ENCODE measurements around the gene SHISA7. TPM values are rescaled to one million over a fixed set of nuclear protein-coding genes. Genes with fewer than 3 reads are reported as not detected.
A peak's percentile ranks its signal among the peaks of the same experiment; 100 is the strongest.

SHISA7 gene
- total and polyA plus RNA-seq, 8 donors, result not detected

DNA sequence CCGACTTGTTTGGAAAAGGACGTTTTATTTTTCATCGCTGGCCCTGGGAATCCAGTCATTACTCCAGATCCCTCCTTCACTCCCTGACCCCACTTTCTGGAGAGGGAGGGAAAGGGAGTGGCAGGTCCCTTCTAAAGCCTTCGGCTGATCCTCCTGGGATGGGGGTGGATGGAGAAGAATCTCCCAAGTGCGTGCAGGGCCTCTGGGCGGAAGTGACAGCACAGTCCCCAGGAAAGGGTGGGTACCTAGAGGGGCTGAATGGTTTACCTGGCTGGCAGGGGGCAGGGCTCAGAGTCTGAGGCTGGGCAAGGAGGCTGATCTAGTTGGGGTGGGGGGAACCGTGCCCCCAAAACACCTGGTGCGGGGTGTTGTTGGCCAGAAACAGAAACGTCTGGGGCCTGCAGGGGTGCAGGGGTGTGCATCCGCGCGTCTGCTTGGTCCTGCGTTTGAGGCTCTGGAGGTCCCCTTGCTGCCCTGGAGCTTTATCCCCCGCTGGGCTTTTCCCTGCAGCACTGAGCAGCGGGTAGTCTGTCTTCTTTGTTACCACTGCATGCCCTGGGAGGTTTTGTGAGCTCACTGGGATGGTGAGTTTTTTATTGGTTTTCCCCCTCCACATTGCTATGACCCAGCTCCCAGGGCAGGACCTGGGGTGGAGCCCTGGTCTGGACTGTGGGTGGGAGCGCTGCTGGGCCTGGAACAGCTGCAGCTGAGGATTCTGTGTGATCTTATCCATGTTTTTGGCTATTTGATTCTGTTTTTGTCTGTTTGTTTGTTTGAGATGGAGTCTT, 30.3 kb upstream of the SHISA7 start:
- TF ChIP-seq POLR2A (IDR thresholded peaks at IDR 0.05) (no peak), EP300 (IDR thresholded peaks at IDR 0.05) (no peak), POLR2AphosphoS5 (IDR thresholded peaks at IDR 0.05) (no peak)
- TF ChIP-seq, protein P1, sequence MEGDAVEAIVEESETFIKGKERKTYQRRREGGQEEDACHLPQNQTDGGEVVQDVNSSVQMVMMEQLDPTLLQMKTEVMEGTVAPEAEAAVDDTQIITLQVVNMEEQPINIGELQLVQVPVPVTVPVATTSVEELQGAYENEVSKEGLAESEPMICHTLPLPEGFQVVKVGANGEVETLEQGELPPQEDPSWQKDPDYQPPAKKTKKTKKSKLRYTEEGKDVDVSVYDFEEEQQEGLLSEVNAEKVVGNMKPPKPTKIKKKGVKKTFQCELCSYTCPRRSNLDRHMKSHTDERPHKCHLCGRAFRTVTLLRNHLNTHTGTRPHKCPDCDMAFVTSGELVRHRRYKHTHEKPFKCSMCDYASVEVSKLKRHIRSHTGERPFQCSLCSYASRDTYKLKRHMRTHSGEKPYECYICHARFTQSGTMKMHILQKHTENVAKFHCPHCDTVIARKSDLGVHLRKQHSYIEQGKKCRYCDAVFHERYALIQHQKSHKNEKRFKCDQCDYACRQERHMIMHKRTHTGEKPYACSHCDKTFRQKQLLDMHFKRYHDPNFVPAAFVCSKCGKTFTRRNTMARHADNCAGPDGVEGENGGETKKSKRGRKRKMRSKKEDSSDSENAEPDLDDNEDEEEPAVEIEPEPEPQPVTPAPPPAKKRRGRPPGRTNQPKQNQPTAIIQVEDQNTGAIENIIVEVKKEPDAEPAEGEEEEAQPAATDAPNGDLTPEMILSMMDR (IDR thresholded peaks at IDR 0.05), result no peak
- peak in 1 of 2 donors; percentile 20 for DNase-seq
- no peaks in the 10 kb centered on the region for H3K27me3 ChIP-seq
- H3K9me3 ChIP-seq, result no peaks in the 10 kb centered on the region
- no peak overlapping the region for H3K4me3 ChIP-seq
- 69 to 77% (median 74%) methylated on average over 15 to 16 of the region's 16 CpGs for WGBS, 5 donors
- peak overlapping the region in 1 of 5 donors; percentile 14 for H3K27ac ChIP-seq
- no peaks in the 10 kb centered on the region for H3K36me3 ChIP-seq
- peaks cover 14 to 23% (median 20%) of the 10 kb centered on the region in 4 donors for H3K4me1 ChIP-seq
- intact Hi-C loops (cut with DNase I; ENCODE audit: low total_unique reads), result no loop called here

DNA sequence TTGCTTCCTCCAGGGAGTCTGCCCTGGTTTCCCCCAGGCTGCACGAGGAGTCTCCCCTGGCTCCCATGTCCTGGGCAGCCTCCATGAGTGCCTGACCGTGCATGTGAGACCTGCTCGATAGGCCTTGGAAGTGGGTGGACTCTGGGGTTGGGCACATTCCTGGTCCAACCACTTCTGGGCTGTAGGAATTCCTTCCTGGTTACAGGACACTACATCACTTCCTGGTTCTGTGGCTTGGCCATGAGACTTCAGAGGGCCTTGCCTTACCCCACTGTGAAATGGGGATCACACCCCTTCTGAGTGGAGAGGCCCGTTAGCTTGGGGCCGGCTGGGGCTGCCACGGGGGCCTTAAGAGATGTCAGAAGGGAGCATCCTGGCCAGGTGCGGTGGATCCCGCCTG, 29.4 kb upstream of the SHISA7 start:
- WGBS, 5 donors, result 36 to 74% (median 72%) methylated on average over 3 to 8 of the region's 8 CpGs
- intact Hi-C loops (cut with DNase I; ENCODE audit: low total_unique reads), result no loop called here
- no peak overlapping the region for H3K27ac ChIP-seq
- H3K9me3 ChIP-seq, result no peaks in the 10 kb centered on the region
- H3K36me3 ChIP-seq, result no peaks in the 10 kb centered on the region
- TF ChIP-seq POLR2A (IDR thresholded peaks at IDR 0.05), result no peak
- TF ChIP-seq, protein P1 (IDR thresholded peaks at IDR 0.05), result no peak
- TF ChIP-seq EP300 (IDR thresholded peaks at IDR 0.05), result no peak
- no peak for TF ChIP-seq POLR2AphosphoS5 (IDR thresholded peaks at IDR 0.05)
- peaks cover 5 to 21% (median 18%) of the 10 kb centered on the region in 4 donors for H3K4me1 ChIP-seq
- H3K27me3 ChIP-seq, result no peaks in the 10 kb centered on the region
- no peak overlapping the region for H3K4me3 ChIP-seq
- peak in 1 of 2 donors; percentile 54 for DNase-seq

DNA sequence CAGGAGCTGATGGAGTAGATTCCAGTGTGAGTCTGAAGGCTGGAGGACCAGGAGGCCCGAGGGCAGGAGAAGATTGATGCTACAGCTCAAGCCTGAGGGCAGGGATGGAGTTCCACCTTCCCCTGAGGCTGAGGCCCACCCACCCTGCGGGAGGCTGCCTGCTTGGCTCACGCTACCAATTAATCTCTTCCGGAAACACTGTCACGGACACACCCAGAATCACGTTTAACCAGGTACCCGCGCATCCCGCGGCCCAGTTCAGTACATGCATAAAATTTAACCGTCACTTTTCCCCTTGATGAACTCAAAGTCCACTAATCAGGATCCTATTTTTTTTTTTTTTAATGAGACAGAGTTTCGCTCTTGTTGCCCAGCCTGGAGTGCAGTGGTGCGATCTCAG, 28.2 kb upstream of the SHISA7 start:
- Histone ChIP-seq H3K4me3 (no peak overlapping the region), H3K27me3 (no peaks in the 10 kb centered on the region), H3K4me1 (peaks cover 5 to 21% (median 16%) of the 10 kb centered on the region in 4 donors), H3K9me3 (no peaks in the 10 kb centered on the region), H3K27ac (no peak overlapping the region), H3K36me3 (no peaks in the 10 kb centered on the region)
- intact Hi-C loops (cut with DNase I; ENCODE audit: low total_unique reads), result no loop called here
- 68 to 81% (median 76%) methylated on average over 13 of the region's 13 CpGs for WGBS, 5 donors
- TF ChIP-seq, protein P1 (IDR thresholded peaks at IDR 0.05), result no peak
- TF ChIP-seq POLR2A (IDR thresholded peaks at IDR 0.05) (no peak), EP300 (IDR thresholded peaks at IDR 0.05) (no peak), POLR2AphosphoS5 (IDR thresholded peaks at IDR 0.05) (no peak)
- DNase-seq, result no peak

DNA sequence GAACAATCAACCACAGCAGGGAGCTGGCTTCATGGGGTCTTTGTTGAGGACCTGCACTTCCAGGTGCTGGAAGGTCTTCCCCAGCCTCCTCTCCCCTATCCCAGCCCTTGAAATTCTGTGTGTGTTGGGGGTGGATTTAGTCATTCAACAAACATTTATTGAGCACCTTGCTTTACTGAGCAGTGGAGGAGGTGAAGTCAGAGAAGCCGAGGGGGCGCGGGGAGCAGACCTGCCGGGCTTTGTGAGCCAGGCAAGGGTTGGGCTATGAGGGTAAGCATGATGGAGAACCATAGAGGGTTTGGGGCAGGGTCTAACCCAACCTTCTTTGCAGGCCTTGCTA, 24.9 kb upstream of the SHISA7 start:
- Histone ChIP-seq H3K4me3 (no peak overlapping the region), H3K4me1 (peaks cover 0 to 11% (median 9%) of the 10 kb centered on the region in 4 donors), H3K27ac (peak overlapping the region in 1 of 5 donors; percentile 13), H3K9me3 (no peaks in the 10 kb centered on the region), H3K27me3 (no peaks in the 10 kb centered on the region), H3K36me3 (no peaks in the 10 kb centered on the region)
- 0 to 12% (median 10%) methylated on average over 4 of the region's 4 CpGs for WGBS, 5 donors
- no peak for DNase-seq
- intact Hi-C loops (cut with DNase I; ENCODE audit: low total_unique reads), result loop anchor here (5.0 kb wide), 1 partner anchor 34 kb away; no protein-coding TSS in a partner anchor
- TF ChIP-seq POLR2AphosphoS5 (IDR thresholded peaks at IDR 0.05) (no peak), EP300 (IDR thresholded peaks at IDR 0.05) (no peak), POLR2A (IDR thresholded peaks at IDR 0.05) (no peak)
- TF ChIP-seq, protein P1 (IDR thresholded peaks at IDR 0.05), result no peak
